ENCODE results near the gene NFATC3.

NFATC3 gene

DNA sequence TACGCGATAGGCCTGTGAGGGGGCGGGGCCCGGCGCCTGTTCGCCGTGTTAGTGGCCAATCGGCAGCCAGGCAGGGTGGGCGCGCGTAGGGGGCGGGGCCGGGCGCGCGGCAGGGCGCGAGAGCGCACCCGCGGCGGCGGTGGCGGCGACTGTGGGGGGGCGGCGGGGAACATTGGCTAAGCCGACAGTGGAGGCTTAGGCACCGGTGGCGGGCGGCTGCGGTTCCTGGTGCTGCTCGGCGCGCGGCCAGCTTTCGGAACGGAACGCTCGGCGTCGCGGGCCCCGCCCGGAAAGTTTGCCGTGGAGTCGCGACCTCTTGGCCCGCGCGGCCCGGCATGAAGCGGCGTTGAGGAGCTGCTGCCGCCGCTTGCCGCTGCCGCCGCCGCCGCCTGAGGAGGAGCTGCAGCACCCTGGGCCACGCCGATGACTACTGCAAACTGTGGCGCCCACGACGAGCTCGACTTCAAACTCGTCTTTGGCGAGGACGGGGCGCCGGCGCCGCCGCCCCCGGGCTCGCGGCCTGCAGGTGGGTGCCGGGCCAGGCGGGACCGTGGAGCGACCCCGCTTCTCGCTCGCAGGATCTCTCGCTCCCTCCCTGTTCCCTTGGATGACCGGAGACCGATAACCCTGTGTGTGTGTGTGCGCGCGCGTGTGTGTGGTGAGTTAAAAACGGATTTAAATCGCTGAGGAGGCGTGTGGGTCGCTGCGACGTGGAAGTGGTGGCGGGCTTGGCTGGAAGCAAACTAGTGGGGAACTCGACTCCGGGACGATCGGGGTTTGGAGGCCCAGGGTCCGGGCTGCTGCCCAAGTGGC, at the start of gene NFATC3:
NFATC3 (plus strand) TSS at position 112 of the 813 bp plus-strand sequence; CDS start at position 424, 312 bp downstream.
- DNase-seq (ENCODE audit: low read depth): peak; percentile 91

DNA sequence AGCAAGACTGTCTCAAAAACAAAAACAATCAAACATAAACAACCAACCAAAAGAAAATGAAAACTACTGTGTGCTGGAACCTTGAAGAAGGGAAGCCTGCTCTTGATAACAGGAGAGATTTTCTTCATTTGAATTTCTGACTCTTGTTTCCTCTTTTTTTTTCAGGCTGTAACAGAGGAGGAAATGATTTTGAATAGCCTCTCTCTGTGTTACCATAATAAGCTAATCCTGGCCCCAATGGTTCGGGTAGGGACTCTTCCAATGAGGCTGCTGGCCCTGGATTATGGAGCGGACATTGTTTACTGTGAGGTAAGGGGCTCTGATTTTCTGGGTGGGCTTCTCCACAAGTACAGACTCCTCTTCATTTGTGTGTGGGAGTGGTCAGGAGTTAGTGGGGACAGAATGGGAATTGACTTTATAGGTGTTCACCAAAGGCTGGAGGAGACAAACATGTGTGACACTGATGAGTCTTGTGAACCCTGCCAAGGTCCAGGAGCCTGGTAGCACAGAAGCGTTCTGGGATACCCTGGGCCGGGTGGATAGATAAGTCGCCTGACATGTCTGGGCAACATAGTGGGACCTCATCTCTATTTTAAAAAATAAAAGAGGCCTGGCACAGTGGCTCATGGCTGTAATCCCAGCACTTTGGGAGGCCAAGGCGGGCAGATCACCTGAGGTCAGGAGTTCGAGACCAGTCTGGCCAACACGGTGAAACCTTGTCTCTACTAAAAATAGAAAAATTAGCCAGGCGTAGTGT, 47.2 kb upstream of the NFATC3 start:
- DNase-seq (ENCODE audit: low read depth): no peak

DNA sequence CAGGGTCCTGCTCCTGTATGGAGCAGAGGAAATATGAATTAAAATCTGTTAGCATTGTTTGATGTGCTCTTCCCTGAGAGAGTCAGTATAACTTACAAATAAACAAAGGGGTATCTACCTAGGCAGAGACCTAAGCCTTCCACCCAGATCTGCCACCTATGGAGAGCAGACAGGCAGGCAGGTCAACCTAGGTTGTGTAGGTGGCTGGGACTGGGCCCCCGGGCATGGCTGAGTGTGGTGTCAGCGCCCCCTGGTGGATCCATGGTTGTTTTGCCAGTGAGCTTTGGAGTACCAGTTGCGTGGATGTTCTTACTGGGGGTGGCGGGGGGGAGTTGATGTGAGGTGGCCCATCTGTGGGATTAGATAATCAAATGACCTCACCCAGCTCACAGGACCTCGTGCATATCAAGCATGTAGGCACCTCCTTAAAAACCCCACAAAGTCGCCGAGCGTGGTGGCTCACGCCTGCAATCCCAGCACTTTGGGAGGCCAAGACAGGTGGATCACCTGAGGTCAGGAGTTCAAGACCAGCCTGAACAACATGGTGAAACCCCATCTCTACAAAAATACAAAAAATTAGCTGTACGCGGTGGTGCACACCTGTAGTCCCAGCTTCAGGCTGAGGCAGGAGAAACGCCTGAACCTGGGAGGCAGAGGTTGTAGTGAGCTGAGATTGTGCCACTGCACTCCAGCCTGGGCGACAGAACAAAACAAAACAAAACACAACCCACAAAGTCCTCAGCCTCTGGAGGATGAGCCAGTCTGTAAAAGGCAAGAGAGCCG, 44.5 kb upstream of the NFATC3 start:
- DNase-seq (ENCODE audit: low read depth): peak; percentile 50

DNA sequence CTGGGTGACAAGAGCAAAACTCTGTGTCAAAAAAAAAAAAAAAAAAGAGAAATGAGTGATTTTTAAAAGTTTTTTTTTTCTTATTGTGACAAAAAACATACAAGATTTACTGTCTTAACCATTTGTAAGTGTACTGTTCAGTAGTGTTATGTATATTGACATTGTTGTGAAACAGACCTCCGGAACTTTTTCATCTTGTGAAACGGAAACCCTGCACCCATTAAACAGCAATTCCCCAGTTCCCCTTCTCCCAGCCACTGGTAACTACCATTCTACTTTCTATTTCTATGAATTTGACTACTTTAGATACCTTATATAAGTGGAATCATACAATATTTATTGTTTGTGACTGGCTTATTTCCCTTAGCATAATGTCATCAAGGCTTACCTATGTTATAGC, 43.4 kb upstream of the NFATC3 start:
- DNase-seq (ENCODE audit: low read depth): no peak

DNA sequence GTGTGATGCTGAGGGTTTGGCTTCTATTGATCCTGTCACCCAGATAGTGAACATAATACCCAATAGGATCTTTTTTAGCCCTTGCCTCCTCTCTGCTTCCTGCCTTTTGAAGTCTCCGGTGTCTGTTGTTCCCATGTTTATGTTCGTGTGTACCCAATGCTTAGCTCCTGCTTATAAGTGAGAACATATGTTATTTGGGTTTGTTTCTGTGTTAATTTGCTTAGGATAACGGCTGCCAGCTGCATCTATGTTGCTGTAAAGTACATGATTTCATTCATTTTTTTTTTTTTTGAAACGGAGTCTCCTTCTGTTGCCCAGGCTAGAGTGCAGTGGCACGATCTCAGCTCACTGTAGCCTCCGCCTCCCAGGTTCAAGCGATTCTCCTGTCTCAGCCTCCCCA, 39.1 kb upstream of the NFATC3 start:
- no peak for DNase-seq (ENCODE audit: low read depth)

DNA sequence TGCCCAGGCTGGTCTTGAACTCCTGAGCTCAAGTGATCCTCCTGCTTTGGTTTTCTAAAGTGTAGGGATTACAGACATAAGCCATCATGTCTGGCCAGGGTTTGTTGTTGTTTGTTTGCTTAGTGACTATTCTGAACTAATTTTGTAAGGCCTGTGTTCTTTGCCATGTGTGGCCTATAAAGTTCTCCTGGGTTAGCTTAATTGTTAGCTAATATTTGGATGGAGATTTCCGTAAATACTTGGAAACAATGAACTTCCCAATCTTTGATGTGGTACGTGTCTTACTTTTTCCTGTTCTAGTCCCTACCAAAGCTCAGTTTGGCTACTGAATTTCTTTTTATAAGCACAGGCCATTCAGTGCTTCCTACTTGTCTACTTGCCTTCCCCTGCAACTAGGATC, 37.2 kb upstream of the NFATC3 start:
- DNase-seq (ENCODE audit: low read depth): no peak

DNA sequence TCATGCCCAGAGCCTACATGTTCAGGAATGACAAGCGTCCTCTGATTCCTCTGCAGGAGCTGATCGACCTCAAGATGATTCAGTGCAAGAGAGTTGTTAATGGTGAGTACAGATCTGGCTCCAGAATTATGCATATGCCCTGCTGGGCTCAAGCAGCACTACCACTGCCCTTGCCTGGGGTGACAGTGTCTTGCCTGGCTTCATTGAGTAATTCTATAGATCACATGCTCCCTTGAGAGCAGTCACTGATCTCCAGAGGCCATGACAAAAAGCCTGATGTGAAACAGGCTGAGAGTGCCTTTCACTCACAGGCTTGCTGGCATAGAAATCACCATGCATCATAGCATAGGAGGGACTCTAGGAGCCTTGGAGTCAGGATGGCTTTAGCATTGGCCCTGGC, 35.7 kb upstream of the NFATC3 start:
- DNase-seq (ENCODE audit: low read depth): no peak

DNA sequence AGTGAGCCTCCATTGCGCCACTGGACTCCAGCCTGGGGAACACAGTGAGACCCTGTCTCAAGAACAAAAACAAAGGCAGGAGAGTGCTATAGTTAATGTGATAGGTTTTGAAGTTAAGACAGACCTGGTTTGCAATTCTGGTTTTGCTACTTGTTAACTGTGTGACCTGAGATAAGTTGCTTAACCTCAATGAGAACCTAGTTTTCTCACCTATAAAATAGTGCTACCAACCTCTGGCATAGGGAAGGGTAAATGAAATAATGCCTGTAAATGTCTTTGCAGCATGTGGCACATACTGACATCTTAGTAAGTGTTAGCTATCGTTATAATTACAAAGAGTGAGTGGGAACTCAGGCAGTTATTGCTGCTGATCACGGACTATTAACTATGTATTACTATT, 29.8 kb upstream of the NFATC3 start:
- no peak for DNase-seq (ENCODE audit: low read depth)

DNA sequence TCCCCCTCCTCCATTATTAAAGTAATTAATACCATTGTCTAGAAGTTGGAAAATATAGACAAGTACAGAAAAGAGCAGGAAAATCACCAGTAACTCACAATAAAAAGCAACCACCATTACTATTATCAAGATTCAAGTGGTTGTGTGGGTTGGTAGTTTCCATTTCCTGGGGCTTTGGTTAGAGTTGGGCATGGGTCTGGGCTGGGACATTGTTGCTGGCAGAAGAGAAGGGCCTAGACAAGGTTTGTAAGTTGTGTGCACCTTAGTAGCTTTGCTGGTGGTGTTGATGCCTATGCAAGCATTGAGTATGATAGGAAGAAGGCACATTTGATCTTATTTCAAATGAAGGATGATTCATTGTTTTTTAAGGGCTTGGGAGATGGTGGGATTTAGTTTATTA, 25.4 kb upstream of the NFATC3 start:
- no peak for DNase-seq (ENCODE audit: low read depth)

DNA sequence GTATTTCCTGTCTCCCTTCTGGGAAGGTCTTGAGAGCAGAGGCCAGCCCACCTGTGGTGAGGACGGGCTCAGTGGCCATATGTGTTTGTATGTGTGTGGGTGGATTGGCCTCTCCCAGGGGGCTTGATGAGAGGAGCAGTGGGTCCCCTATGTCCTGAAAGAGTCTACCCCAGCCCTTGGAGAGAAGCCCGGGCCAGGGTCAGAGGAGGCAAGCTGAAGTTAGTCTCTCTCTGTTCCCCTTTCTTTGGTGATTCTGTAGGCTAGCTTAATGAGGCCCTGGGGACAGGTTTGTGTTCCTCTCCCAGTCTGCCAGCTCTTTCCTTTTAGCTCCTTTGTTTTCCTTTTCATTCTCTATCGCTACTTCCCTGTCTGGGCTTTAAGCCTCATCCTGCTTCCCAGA, 23.8 kb upstream of the NFATC3 start:
- DNase-seq (ENCODE audit: low read depth): no peak

DNA sequence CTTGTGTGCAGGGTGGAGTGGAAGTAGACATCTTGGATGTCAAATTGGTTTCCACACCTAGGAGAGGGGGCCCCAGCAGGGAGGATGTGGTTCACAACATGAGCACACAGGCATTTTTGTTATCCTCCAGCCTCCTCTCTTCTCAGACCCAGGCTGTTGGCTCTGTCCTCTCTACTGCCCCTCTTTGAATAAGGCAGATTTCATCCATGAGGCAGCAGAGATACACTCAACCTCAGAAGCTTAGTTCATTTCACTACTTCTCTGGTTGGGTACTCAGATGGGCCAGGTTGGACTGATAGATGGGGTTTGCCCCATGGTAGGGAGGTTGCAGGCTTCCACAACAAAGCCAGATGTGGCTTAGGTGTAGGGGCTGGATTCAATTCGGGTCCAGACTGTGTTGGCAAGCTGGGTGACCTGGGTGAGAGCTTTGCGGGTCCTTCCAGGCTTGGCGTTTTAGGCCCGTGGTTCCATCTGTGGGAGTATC, 22.2 kb upstream of the NFATC3 start:
- DNase-seq (ENCODE audit: low read depth): no peak

DNA sequence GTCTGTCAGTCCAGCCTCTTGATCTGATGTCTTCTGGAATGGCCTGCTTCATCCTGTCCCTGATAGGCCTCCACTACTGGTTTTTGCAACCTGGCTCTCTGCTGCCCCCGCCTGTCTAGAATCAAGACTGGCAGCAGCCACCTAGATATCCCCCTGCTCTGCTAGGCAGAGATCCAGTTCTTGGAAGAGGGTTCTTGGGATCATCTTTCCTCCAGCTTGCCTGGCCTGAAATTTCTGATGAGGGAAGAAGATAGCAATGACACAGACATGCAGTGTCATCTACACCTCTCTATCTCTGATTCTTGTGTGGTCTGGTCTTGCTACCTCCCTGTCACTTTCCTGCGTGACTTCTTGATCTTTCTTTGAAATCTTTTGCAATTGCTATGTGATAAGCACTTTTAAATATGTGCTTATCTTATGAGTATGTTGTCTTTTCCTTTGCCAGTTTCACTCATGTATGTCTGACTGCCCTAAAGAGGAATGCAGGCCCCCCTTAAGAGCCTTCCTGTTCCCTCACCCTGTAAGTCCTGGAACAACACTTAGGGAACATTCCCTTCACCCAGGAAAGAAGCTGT, 20.3 kb upstream of the NFATC3 start:
- DNase-seq (ENCODE audit: low read depth): peak; percentile 94

DNA sequence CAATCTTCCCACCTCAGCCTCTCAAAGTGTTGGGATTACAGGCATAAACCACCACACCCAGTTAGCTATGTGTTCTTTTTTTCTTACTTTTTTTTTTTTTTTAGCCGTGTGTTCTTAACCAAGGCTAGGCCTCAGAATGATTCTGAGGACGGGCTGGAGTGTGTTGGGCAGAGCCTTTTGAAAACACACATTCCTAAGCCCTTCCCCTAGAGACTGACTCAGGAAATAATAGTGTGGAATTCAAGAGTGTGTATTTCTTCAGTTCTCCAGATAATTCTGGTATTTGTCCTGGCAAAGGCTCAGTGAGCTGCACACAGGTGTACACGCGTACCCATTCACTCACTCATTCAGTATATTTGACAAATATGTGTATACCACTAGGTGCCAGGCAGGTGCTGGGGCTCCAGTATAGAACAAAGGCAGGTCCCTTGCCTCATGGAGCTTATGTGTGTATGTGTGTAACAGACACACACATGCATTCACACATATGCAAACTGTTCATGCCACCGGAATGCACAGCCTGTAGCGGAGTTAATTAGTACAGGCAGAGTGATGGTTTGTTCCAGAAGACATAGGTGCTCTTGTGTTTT, 19.4 kb upstream of the NFATC3 start:
- peak; percentile 84 for DNase-seq (ENCODE audit: low read depth)

DNA sequence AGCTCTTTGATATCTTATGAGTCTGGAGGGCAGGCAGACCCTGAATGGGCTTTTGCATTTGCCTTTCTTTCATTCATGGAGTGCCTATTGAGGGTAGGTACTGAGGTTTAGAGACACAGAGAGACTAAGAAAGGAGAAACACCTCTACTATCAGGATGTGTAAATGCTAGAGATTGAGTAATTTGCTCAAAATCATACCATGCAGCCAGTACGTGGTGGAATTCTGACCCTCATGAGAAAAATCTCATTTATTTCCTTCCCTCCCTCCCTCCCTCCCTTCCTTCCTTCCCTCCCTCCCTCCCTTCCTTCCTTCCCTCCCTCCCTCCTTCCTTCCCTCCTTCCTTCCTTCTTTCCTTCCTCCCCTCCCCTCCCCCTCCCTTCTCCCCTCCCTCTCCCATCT, 18.4 kb upstream of the NFATC3 start:
- no peak for DNase-seq (ENCODE audit: low read depth)

DNA sequence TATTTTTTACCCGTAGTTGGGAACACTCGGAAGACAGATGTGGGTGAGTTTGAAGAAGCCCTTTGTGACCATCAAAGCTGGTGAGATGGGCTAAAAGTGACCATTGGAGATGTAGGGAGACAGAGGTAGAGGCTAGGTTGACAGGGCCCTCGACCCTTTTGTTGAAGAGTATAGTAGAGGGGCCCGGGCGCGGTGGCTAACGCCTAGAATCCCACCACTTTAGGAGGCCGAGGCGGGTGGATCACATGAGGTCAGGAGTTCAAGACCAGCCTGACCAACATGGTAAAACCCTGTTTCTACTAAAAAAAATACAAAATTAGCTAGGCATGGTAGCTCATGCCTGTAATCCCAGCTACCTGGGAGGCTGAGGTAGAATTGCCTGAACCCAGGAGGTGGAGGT, 16.2 kb upstream of the NFATC3 start:
- no peak for DNase-seq (ENCODE audit: low read depth)

DNA sequence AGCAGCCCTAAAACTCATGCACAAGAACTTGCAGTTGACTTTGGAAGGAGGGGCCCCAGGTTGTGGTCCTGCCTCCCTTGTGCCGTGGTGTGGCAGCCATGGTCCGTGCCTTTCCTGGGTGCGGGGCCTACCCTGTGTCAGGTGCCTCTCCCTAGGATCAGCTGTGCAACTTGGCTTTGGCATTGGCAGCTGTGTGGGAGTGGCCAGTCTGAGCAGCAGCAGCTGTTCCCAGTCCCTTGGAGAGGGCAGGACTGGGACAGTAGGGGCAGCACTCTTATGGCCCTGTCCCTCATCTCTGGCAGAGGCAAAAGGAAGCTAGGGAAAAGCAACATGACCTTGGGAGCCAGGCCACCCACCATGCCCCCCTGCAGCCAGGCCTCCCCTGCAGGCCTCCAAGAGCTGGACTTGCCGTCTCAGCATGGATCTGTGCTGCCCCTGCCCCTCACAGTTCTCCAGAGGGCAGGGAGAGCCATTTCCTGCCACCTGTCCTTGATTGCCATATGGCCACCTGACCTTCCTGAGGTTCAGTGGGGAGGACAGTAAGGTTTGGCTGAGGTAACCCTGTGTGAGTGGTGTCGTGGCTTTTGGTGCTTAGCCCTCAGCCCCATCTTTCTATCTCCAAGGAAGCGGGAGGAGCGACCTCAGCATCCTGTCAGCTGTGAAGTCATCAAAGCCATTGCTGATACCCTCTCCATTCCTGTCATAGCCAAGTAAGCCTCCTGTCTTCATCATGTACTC, 15.5 kb upstream of the NFATC3 start:
- no peak for DNase-seq (ENCODE audit: low read depth)

DNA sequence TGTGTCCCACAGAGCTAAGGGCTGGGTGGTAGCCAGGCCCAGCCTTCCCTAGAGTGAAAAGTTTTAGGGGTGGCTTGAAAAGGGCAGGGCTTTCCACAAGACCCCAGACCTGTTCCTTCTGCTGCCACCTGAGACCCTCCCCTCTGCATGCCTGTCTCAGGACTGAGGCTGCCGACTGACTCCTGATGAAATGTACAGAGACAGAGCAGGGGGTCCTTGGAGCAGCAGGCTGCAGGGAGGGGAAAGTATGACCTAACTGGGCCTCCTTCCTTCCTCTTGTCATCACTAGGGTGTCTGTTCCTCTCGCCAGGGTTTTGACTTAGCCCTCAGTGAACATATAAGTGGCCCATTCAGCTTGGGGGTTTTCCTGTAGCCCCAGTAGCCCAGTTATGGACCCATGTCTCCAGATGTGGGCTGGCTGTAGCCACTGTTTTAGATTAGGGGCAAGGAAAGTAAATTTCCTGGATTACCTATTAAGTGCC, 14.9 kb upstream of the NFATC3 start:
- no peak for DNase-seq (ENCODE audit: low read depth)

DNA sequence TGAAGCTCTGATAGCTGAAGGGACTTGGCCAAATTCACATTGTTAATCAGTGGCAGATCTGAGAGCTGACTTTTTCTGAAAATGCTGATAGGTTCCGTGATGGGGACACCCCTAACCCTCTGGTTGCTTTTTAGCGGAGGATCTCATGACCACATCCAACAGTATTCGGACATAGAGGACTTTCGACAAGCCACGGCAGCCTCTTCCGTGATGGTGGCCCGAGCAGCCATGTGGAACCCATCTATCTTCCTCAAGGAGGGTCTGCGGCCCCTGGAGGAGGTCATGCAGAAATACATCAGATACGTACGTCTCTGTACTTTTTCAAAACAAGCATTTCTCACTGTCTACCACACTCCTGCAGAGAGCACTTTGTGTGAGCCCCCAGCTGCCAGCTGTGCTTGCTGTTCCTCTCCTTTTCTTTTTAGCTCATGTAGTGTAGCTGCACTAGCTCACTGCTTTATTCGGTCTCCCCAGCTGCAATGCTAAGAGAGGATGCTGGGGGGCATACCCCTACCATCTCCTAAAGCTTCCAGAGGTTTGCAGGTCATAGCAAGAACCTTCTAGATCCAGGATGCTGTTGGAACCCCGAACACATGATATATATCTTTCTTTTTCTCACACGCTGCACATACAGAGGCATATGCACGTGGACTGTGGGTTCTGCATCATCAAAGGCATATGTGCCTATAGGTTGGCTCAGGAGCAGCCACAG, 14.2 kb upstream of the NFATC3 start:
- no peak for DNase-seq (ENCODE audit: low read depth)

DNA sequence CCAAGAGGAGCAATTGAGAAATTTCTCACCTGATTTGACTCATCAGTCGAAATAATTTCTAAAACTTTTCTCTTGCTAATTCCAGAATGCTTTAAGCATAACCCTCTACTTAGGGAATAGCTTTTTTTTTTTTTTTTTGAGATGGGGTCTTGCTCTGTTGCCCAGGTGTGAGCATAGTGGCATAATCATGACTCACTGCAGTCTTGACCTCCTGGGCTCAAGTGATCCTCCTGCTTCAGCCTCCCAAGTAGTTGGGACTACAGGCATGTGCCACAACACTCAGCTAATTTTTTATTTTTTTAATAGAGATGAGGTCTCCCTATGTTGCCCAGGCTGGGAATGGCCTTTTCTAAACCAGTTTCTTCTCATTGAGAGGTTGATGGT, 13.7 kb upstream of the NFATC3 start:
- DNase-seq (ENCODE audit: low read depth): no peak

DNA sequence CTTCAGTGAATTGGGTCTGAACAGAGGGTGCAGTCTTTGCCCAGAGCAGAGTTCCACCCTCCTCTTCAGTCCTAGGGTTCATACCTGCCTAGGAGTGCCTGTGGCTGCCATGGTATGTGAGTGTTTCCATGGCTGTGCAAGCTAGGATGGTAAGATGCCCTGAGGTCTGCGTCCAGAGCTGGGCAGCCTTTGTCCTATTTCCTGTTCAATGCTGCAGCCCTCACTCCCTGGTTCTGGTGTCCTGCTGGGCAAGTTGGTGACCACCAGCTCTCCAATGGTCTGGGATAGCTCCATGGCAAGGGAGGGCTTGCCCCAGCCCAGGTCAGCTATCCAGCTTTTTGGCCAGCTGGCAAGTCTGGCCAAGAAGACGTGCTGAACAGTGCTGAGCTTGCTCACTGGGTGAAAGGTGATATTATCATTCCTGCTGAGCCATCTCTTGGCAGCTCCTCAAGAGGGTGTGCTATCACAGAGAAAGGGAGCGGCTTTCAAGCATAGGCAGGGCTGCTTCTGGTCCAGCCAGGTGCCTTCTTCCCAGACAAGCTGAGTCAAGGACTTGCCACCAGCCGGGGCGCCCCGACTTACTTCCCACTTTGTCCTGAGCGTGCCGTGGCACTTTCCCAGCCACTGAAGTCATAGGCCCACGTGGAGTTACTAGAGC, 13.0 kb upstream of the NFATC3 start:
- peak; percentile 79 for DNase-seq (ENCODE audit: low read depth)

All from amniotic epithelial cell (primary cell).